Adrenal gland (tissue), 12 donors: ENCODE measurements around the gene FAM219A. TPM values are rescaled to one million over a fixed set of nuclear protein-coding genes. Genes with fewer than 3 reads are reported as not detected.
"Not testable (repeated sequence)": the region's sequence is repeated elsewhere in the genome, so short reads cannot be mapped to it uniquely, and the experiment has no call there.

Experiments used
- DNase-seq, 7 donors: peaks; one replicate each; pipeline ENCODE4 v3.0.0-alpha.2; 2019 to 2020
- H3K27ac ChIP-seq, 5 donors: fragments of 200-600 bp; sonication (generic) in 4 of 5; 1 replicate in 3 of 5; 2 replicates in 2 of 5; pipeline versions ENCODE4 v1.5.1 to v1.8.0; 2016 to 2020; ENCODE audit warnings: mild to moderate bottlenecking in 1 of 5
- H3K27me3 ChIP-seq: fragments of 200-600 bp; 2 replicates; pipeline ENCODE4 v1.8.0; 2021
- H3K36me3 ChIP-seq, 2 donors: fragments of 200-600 bp; replicated peaks in 1 of 2; 1 replicate in 1 of 2; 2 replicates in 1 of 2; pipeline versions ENCODE4 v1.5.1 to v1.8.0; 2018 to 2022
- H3K4me1 ChIP-seq, 2 donors: fragments of 200-600 bp; replicated peaks in 1 of 2; 1 replicate in 1 of 2; 2 replicates in 1 of 2; pipeline versions ENCODE4 v1.5.1 to v1.8.0; 2018 to 2021
- H3K4me3 ChIP-seq, 4 donors: fragments of 200-600 bp; sonication (generic) in 3 of 4; one replicate each; pipeline ENCODE4 v1.5.1; 2016 to 2018
- H3K9me3 ChIP-seq, 3 donors: fragments of 200-600 bp; sonication (generic) in 1 of 3; replicated peaks in 1 of 3; 1 replicate in 2 of 3; 2 replicates in 1 of 3; pipeline versions ENCODE4 v1.5.1 to v1.8.0; 2016 to 2021
- CTCF ChIP-seq, 6 experiments: fragments of 450-650 bp in 4 of 6; fragments of 200-600 bp in 2 of 6; sonication (generic) in 1 of 6; IDR thresholded peaks; 1 replicate in 5 of 6; 2 replicates in 1 of 6; pipeline versions ENCODE4 v1.5.1 to v1.8.0; 2016 to 2021; ENCODE audit warnings: antibody characterized with exemption in 6 of 6, mild to moderate bottlenecking in 2 of 6, moderate library complexity in 1 of 6
- POLR2A ChIP-seq, 2 donors: fragments of 450-650 bp; IDR thresholded peaks; one replicate each; pipeline ENCODE4 v1.6.1; 2017; ENCODE audit warnings: antibody characterized with exemption in 2 of 2, mild to moderate bottlenecking in 2 of 2, moderate library complexity in 1 of 2
- WGBS, 4 donors: extraction: QIAGEN DNeasy Blood & Tissue Kit in 2 of 4; methylation state at CpG; one replicate each; pipeline versions ENCODE4 v1.1.5 to v1.1.7; 2013 to 2017; 5-methylcytosine and 5-hydroxymethylcytosine counted together
- intact Hi-C, 2 donors: fragments of 100-400 bp; cut with DNase I; formaldehyde crosslinking; loops; one replicate each; pipeline versions ENCODE4 v1.14.1 to v1.15.0; 2022 to 2023
- polyA plus RNA-seq, 3 donors: library from polyadenylated mRNA; stranded (reverse); fragments of 200-250 nt in 2 of 3; fragments of 350-450 nt in 1 of 3; fragmentation: Illumina TruSeq in 1 of 3; extraction: RNeasy Lipid Tissue Mini Kit (QIAGEN cat#74804) in 1 of 3; gene quantifications; one replicate each; pipeline ENCODE4 v1.2.3, GENCODE V29; 2013 to 2014
- total RNA-seq, 9 donors: library from RNA; depleted of rRNA in 4 of 9; stranded (reverse); fragments of >200 nt in 4 of 9; fragments of 120-200 nt in 1 of 9; fragmentation: NEBNext Ultra II Directional in 1 of 9; extraction: Animal tissue kit (Norgen Biotek cat#: 25700) in 1 of 9; gene quantifications; one replicate each; pipeline versions ENCODE4 v1.1.0 to v1.2.4, GENCODE V29; 2013 to 2023
- donor health status: healthy with polysubstance abuse.
- donor health status: Bipolar disorder and iron deficiency.
- donor health status: DM: yes; HTN: yes; CAD: no.
- donor health status: DM: no; HTN: no; CAD: no.
- donor health status: DM: no; HTN: no; CAD: no.
- donor health status: DM: yes; HTN: yes; CAD: no.

The FAM219A gene
- total and polyA plus RNA-seq, 12 donors = 7.6 to 26.9 (median 14.9) TPM

- TF ChIP-seq CTCF (IDR thresholded peaks at IDR 0.05) (no peak), POLR2A (IDR thresholded peaks at IDR 0.05) (no peak)
- Histone ChIP-seq H3K27me3 (no peaks in the 10 kb centered on the region), H3K4me1 (peaks cover 0 to 3% of the 10 kb centered on the region in 2 donors), H3K36me3 (no peaks in the 10 kb centered on the region), H3K27ac (no peak overlapping the region), H3K4me3 (no peak overlapping the region), H3K9me3 (no peaks in the 10 kb centered on the region)
- intact Hi-C loops = no loop called here
- DNase-seq = peak in 1 of 7 donors; percentile 11
Observed at GRCh38 chr9:34443976-34444375, 14.4 kb downstream of the FAM219A start.

- DNase-seq = peak in 1 of 7 donors; percentile 35
- H3K4me3 ChIP-seq = no peak overlapping the region
- H3K27me3 ChIP-seq = no peaks in the 10 kb centered on the region
- no peaks in the 10 kb centered on the region for H3K36me3 ChIP-seq
- no peaks in the 10 kb centered on the region for H3K9me3 ChIP-seq
- WGBS, 4 donors = 63 to 80% (median 71%) methylated on average over 2 of the region's 2 CpGs
- H3K27ac ChIP-seq = no peak overlapping the region
- TF ChIP-seq CTCF (IDR thresholded peaks at IDR 0.05) (no peak), POLR2A (IDR thresholded peaks at IDR 0.05) (no peak)
- intact Hi-C loops = no loop called here
- H3K4me1 ChIP-seq = peaks cover 0 to 3% of the 10 kb centered on the region in 2 donors
Observed at GRCh38 chr9:34443533-34443932, 14.8 kb downstream of the FAM219A start.

- DNase-seq = no peak
- no peak for TF ChIP-seq POLR2A (IDR thresholded peaks at IDR 0.05)
- no peak for TF ChIP-seq CTCF (IDR thresholded peaks at IDR 0.05)
- peaks cover 0 to 3% of the 10 kb centered on the region in 2 donors for H3K4me1 ChIP-seq
- H3K27ac ChIP-seq = no peak overlapping the region
- H3K9me3 ChIP-seq = no peaks in the 10 kb centered on the region
- intact Hi-C loops = no loop called here
- H3K4me3 ChIP-seq = no peak overlapping the region
- WGBS, 4 donors = 94 to 100% (median 97%) methylated on average over 1 of the region's 1 CpG
- H3K36me3 ChIP-seq = no peaks in the 10 kb centered on the region
- H3K27me3 ChIP-seq = no peaks in the 10 kb centered on the region
Observed at GRCh38 chr9:34442770-34443169, 15.6 kb downstream of the FAM219A start.

- DNase-seq = peak in 1 of 7 donors; percentile 18
- intact Hi-C loops = no loop called here
- TF ChIP-seq CTCF (IDR thresholded peaks at IDR 0.05) (no peak), POLR2A (IDR thresholded peaks at IDR 0.05) (no peak)
- Histone ChIP-seq H3K36me3 (no peaks in the 10 kb centered on the region), H3K27ac (no peak overlapping the region), H3K9me3 (no peaks in the 10 kb centered on the region), H3K4me3 (no peak overlapping the region), H3K27me3 (no peaks in the 10 kb centered on the region), H3K4me1 (peaks cover 0 to 3% of the 10 kb centered on the region in 2 donors)
Observed at GRCh38 chr9:34440017-34440416, 18.4 kb downstream of the FAM219A start.

- not testable (repeated sequence) for H3K4me1 ChIP-seq, DNase-seq, H3K36me3 ChIP-seq, H3K4me3 ChIP-seq, H3K9me3 ChIP-seq, H3K27ac ChIP-seq, H3K27me3 ChIP-seq
- intact Hi-C loops = loop anchor here (5.0 to 10.0 kb wide), 2 partner anchors 64 to 156 kb away; no protein-coding TSS in a partner anchor
- WGBS, 4 donors = 87 to 92% (median 90%) methylated on average over 3 to 4 of the region's 4 CpGs
Observed at GRCh38 chr9:34438465-34438864, 19.9 kb downstream of the FAM219A start.

GRCh38 chr9:34437926-34438307 lies 20.5 kb downstream of the FAM219A start:
- not testable (repeated sequence) for H3K36me3 ChIP-seq, H3K4me3 ChIP-seq, DNase-seq, H3K27me3 ChIP-seq, H3K9me3 ChIP-seq, H3K4me1 ChIP-seq, H3K27ac ChIP-seq
- intact Hi-C loops = loop anchor here (2.0 to 10.0 kb wide), 3 partner anchors 63 to 157 kb away; no protein-coding TSS in a partner anchor
- WGBS, 4 donors = 85 to 100% (median 95%) methylated on average over 7 to 28 of the region's 28 CpGs
